HT-29 (cell line): ENCODE measurements around the gene DSC3. TPM values are rescaled to one million over a fixed set of nuclear protein-coding genes. Genes with fewer than 3 reads are reported as not detected.
"Not testable (repeated sequence)": the region's sequence is repeated elsewhere in the genome, so short reads cannot be mapped to it uniquely, and the experiment has no call there.

Source experiments
- DNase-seq: peaks from one replicate; pipeline ENCODE4 v3.0.0-alpha.2; 2015; ENCODE audit warnings: low spot score
- total RNA-seq: library from RNA; depleted of rRNA; stranded (reverse); fragments of >200 nt; shearing (Covaris generic); gene quantifications from 2 replicates; pipeline ENCODE4 v1.2.3, GENCODE V29; 2014

Gene DSC3
- total RNA-seq, 1 experiment from 2014 or later = 0.03 TPM

DNA sequence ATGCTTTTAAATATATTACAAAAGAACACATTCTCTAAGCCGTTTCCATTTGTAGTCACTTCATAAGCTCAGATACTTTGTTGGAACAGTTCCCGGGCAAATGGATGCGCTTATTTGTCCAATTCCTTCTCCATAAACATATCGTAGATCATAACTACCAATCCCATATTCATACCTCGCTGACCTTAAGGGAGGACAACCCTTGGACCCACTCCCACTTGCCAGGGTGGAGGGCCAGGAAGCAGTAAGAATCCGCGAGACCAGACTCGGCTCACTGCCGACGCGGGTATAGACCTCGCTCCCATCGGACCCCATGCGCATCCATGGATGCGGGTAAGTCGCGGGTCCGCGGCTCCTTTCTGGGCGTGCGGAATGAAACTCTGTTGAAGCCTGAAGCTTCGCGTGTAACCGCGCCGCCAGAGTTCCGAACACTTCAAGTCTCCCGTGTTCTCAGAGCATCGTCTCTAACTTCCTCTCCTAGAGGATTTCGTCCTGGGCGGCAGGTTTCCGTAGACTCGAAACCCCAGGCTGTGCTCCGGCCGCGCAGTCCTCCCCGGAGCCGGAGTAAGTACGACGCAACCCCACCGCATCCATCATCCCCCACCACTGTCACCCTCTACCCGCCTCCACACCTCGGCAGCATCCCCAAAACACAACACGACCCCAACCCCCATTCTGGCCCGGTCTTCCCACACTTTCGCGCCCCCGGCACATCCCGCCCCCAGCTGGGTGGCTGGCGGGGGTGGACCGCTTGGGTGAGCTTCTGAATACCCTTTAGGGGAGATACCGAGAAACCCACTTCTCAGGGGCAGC is 1.1 kb downstream of the DSC3 start:
- DNase-seq = no peak

DNA sequence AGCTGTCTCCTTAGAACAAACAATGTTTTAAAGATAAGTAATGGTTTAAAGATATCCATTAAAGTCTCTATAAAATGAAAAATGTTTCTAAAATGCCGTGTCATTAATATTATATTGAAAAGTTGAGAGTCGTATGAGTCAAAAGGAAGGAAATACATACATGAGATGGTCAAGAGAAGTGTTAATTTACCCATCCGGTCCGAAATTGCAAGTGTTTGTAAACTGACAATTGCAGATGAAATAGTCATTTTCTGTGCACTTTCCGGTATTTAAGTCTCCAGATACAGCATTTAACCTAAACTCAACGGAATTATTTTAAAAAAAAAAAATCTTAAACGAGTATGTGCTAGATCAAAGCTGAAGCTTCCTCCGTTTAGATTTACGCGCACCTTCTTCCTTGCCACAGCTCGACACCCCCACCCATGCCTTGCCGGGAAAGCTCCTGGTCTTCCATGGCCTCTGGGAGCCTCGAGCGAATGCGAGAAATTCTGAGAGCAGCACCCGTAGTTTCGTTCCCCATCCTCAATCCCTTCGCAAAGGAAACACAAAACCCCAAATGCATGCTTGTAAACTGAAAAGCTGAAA is 1.8 kb downstream of the DSC3 start:
- DNase-seq = no peak

DNA sequence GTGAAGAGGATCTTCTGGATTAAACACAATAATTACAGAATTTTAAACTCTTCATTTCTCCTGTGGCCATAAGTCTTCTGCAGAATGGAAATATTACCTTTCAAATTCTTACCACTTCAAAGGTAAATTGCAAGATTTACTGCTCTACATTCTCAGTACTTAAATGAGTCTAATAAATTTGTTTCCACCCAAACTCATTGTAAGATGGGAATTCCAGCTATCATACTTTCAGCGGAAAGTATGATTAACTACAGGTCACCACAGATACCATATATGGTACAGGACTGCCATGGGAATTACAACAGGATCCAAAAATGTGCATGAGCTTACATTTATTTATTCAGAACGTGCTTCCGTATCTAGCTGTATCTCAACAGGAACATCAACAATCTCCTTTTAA is 3.1 kb downstream of the DSC3 start:
- DNase-seq = no peak

DNA sequence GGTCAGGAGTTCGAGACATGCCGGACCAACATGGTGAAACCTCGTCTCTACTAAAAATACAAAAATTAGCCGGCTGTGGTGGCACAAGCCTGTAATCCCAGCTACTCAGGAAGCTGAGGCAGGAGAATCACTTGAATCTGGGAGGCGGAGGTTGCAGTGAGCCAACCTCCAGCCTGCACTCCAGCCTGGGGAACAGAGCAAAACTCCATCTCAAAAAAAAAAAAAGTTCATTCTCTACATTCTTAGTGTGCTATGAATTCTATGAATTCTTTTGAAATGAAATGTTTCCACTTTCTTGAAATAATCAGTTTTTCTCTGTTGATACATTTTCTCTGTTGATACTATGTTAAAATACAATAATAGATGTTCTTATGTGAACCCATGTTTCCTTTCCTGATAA is 4.9 kb downstream of the DSC3 start:
- DNase-seq = not testable (repeated sequence)

DNA sequence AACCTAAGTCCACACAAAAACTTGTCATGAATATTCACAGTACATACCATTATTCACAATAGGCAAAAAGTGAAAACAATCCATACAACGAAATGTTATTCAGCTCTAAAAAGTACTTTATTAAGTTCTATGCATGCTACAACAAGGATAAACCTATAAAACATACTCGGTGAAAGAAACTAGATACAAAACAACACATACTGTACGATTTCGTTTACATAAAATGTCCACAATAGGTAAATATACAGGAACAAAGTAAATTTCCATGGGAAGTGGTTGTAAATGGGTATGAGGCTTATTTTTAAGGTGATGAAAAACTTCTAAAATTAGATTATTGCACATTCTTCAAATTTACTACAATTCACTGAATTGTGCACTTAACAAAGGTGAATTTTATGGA is 8.0 kb downstream of the DSC3 start:
- DNase-seq = no peak

DNA sequence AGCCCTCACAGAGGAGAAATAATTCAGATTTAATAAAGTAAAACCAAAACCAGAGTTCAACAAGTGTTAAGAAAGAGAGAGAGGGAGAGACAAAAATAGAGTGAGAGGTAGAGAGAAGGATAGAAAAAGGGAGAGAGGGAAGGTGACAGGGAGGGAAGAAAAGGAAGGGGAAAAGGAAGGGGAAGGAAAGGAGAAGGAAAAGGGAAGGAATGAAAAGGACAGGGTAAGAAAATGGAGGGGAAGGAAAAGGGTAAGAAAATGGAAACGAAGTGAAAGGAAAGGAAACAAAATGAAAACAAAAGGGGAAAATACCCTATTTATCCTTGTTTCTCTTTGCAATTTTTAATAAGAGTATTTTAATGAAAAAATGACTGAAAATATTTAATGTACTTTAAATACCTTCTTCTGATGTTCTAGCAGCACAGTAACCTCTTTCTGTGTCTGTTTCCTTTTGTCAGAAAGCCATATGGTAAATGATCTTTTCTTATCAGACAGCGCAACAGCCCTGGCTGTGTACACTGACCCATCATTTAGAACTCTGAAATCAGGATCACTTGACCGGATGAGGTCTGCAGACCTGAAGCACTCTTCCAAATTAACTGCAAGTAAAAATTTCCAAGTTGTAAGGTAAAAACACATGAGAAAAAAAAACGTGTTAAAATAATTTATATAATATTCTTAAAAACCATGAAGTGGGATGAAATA is 11.8 kb downstream of the DSC3 start:
- no peak for DNase-seq

DNA sequence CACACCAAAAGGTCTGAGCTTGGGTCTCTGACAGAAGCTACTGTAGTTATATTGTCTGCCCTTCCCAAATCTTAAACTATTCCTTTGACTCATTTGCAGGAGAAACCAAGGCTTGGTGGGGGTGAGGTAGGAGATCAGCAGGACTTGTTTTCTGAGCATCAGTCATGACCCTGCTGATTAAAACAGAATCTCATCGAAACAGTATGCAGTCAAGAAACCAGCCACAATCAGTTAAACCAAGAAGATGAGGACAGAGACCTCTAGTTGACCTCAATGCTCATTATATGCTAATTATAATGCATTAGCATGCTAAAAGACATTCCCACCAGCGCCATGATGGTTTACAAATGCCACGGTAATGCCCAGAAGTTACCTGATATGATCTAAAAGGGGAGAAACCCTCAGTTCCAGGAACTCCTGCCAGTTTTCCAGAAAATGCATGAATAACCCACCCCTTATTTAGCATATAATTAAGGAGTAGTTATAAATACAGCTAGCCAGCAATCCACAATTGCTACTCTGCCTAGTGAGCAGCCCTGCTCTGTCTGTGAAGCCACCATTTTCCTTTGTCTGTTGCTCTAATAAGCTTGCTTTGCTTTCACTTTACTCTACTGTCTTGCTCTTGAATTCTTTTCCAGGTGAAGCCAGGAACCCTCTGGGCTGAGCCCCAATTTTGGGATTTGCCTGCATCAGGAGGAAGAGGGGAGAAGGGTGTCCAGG is 26.7 kb downstream of the DSC3 start:
- no peak for DNase-seq

DNA sequence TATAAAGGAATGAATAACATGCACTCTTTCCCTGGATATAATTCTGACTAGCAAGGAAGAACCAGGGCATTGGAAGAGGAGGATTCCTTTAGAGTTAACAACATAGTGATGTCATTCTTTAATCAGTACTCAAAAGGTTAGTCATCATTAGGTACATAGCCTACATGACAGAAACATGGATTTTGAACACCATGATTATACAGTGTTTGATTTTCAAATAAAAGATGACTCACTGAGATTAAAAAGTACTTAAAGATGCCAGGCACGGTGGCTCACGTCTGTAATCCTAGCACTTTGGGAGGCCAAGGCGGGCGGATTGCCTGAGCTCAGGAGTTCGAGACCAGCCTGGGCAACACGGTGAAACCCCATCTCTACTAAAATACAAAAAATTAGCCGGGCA is 31.1 kb downstream of the DSC3 start:
- peak; percentile 67 for DNase-seq

DNA sequence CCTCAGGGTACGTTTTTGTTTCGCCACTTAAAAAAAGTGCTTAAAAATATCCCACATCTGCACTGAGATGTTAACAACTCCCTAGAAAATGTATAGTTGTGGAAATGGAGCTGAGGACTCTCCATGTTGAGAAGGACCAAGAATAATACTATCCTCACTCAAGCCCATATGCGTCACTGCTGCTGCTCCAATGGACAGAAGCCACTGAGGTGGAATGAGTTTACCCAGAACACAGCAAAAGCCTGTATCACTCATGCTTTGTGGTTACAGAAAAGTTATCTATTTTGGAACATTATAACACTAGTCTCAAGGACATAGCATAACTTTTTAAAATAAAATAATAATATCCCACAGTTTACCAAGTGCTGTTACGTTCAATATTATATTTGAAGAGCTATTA is 31.9 kb downstream of the DSC3 start:
- DNase-seq = no peak

DNA sequence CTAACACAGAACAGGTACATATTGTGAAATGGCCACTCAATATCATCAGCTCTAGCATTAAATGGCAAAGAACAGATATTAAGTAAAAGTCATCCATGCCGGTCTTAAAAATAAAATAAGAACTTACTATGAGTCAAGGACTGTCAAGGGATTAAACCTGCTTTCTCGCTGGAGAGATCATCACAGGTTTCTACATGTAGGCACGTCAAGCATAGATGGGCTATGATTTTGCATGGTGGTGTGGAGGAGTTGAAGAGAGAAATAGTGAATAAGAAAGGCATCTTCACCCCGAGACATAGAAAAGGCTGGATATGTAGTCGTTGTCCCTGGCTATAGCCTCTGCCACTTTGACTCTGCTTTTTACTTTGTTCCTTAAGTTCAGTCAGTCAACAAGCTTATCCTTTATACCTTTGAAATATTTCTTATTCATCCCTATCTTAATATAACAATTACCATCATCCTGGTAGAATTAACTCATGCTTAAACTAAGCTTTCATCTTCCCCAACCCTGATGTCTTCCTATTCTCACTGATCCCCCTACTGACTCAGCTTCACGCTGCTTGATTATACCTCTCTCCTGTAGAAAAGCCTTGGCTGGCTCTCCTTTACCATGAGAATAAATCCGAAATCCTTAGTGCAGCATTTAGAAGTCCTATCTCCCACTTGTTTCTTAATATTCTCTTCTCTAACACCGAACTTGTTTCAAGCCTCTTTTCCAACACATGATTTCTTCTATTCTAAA is 42.5 kb downstream of the DSC3 start:
- no peak for DNase-seq

DNA sequence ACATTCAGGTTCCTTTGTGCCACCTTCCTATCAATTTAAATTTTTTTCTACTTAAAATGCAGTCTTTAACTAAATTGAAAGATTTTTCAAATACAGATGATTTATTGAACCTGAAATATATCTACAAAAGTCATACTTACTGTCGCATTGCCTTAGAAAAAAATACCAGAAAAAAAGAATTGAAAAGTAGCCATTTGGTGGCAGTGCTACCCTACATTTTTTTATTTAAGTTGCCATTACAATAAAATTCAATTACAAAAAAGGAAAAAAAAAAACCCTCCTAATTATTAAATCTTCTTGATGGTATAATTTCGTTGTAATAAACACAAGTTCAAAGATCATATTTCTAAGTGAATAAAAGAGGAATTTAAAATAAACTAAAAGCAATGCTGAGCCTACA is 43.4 kb downstream of the DSC3 start:
- DNase-seq = peak; percentile 29

DNA sequence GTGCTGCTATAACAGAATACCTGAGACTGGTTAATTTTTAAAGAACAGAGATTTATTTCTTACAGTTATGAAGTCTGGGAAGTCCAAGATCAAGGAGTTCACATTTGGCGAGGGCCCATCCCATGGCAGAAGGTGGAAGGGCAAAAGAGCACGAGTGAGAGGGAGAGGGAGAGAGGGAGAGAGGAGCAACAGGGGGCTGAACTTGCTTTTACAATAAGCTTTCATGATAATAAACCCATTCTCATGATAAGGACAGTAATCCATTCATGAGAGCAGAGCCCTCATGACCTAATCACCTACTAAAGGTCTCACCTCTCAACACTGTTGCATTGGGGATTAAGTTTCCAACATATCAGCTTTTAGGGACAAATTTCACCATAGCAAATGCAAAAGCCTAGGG is 45.3 kb downstream of the DSC3 start:
- no peak for DNase-seq

DNA sequence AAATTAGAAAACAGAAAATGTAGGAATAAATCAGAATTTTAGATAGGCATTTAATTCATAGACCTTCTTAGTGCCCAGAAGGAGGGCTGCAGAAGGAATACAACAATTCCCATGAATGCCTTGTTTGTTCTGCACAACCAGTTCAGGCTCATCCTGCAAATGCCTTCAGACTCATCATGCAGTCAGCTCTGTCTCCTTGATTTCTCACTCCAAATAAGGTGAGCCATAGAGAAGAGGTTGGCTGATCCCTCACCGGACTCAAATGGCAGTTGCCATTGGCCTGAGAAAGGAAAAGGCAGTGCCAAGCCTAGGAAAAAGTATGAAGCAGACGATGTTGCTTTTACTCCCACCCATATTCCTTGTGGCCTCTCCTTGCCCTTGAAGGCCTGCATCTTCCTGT is 50.3 kb downstream of the DSC3 start:
- no peak for DNase-seq

DNA sequence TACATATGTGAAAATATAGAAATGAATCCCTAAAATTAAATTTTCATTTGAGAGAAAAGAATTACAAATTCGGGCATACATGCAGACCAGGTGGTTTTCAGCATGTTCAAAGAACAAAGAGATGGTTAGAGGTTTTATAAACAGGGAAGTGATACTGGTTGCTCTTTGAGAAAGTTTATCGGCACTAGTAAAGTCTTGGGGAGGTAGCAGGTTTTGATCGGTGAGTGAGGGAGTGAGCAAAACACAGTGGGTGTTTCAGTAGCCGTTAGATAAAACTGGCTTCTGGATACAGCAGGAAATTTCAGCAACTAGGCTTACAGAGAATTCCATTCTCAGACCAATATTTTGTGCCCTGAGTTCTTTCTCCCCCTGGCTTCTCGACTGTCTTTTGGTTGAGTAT is 51.1 kb downstream of the DSC3 start:
- DNase-seq = no peak

DNA sequence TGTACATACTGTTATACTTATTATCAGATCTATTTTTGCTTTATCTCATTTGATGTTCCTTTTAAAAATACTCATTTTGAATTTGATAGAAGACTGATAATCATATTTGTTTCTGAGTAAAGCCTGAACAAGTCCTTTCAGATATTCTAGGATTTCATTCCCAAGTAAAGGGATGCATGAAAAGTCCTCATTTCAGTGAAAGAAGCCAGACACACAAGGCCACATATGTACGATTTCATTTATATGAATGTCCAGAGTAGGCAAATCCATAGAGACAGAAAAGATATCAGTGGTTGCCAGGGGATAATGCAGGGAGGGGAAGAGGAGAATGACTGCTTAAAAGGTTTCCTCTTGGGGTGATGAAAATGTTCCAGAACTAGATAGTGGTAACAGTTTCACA is 53.4 kb downstream of the DSC3 start:
- DNase-seq = no peak

DNA sequence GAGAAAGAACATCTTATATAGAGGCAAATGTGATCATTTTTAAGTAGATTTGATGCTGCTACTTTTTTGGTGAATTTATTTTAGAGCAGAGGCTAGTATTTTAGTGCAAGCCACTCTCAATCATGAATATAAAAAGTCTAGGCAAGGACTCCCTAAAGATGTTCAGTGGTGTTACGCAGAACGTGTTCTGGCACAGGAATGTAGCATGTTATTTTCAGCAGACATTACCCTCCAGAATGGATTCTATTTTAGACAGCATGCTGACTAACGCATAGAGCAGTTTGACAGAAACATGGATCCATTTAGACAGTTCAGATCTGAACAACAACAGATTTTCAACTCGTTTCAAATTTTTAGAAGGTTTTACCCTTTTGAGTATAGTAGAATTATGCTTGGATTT is 54.1 kb downstream of the DSC3 start:
- no peak for DNase-seq

DNA sequence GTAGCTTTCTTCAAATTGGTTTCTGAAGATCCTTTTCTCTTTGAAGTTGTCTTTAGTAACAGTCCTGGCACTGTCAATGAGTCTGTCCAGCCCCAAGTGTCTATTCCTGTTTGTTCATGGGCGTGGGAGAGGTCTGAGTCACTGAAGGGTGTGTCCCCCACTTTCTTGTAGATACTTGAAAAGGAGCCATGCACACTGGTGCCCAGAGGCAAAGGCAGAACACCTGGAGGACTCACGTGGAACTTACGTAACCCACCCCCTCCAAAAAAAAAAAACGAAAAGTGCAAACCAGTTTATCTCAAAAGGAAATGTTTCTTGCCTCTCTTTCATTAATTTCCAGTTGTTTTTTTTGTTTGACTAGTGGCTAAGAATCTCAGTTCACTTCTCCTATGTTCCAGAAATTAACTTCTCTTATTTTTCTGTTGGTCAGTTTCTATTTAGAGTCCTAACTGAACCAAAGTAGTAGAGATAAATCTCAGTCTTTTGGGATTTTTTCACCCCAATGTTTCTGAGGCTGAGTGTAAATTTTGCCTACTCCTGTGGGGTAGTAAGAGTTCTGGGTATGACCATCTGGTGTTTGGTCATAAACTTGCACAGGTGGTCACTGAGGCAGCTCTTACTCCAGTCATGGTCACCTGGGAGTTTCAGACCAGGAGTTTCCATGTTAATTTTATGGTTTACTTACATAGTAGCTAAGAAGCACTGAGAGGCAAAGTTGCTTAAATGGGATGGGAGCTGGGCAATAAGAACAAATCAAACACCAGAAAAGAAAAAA is 54.9 kb downstream of the DSC3 start:
- peak; percentile 13 for DNase-seq

DNA sequence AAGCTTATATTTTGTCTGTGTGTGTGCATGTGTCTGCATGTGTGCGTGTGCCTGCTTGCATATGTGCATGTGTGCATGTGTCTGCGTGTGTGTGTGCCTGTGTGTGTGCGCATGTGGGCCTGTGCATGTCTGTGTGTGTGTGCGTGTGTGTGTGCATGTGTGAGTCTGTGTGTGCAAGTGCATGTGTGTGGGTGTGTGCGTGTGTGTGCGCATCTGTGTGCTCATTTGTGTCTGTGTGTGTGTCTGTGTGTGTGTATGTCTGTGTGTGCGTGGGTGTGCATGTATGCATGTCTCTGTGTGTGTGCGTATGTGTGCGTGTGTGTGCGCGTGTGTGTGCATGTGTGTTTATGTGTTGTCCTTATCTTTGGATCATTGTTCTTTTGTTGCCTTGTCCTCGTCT is 56.8 kb downstream of the DSC3 start:
- no peak for DNase-seq

DNA sequence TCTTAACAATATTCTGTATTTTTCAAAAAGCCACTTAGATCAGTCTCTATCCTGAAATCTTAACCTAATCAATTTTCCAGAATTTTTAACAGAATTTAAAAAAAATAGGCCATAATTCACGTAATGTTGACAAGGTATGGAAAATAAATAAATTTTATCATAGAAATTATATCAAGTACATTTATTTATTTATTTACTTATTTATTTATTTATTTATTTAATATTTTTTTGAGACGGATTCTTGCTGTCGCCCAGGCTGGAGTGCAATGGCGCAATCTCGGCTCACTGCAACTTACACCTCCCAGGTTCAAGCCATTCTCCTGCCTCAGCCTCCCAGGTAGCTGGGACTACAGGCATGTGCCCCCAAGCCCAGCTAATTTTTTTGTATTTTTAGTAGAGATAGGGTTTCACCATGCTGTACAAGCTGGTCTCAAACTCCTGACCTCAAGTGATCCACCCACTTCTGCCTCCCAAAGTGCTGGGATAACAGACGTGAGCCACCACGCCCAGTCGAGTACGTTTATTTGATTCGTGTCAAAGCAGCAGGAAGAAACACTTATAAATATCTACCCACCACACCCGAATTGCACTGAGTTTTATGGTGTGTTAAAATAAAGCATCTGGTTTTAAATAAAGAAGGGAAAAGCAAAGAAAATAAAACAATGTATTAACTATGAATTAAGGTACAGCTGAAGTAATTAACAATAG is 60.1 kb downstream of the DSC3 start:
- DNase-seq = no peak

DNA sequence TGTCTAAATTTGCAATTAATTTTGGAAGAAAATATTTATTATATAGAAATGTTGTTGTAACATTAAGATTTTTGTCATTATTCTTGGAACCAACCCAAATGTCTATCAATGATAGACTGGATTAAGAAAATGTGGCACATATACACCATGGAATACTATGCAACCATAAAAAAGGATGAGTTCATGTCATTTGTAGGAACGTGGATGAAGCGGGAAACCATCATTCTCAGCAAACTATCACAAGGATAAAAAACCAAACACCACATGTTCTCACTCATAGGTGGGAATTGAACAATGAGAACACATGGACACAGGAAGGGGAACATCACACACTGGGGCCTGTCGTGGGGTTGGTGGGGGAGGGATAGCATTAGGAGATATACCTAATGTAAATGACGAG is 64.5 kb downstream of the DSC3 start:
- DNase-seq = not testable (repeated sequence)
